Measurements from ENCODE around the gene MRTFB.

Gene MRTFB

GRCh38 chr16:14063618-14064581 is 7.2 kb upstream of the MRTFB start:
- DNase-seq, result no peak

- DNase-seq, result no peak
These were observed 1.3 kb upstream of the MRTFB start for GRCh38 chr16:14069818-14070217.

DNA sequence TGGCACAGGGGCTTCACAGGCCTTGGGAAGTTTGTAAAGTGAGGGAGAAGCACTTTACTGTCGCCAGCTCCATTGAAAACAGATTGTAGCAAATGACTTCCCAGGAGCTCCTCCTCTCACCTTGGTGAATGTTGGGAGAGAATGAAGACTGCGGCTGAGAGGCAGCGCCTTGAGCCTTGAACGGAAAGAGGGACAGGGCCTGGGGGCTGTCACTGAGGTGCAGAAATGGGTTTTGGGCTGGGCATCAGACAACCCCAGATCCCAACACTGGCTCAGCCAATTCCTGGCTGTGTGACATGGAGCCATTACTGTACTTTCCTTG is 603 bp upstream of the MRTFB start:
- DNase-seq, result no peak

DNA sequence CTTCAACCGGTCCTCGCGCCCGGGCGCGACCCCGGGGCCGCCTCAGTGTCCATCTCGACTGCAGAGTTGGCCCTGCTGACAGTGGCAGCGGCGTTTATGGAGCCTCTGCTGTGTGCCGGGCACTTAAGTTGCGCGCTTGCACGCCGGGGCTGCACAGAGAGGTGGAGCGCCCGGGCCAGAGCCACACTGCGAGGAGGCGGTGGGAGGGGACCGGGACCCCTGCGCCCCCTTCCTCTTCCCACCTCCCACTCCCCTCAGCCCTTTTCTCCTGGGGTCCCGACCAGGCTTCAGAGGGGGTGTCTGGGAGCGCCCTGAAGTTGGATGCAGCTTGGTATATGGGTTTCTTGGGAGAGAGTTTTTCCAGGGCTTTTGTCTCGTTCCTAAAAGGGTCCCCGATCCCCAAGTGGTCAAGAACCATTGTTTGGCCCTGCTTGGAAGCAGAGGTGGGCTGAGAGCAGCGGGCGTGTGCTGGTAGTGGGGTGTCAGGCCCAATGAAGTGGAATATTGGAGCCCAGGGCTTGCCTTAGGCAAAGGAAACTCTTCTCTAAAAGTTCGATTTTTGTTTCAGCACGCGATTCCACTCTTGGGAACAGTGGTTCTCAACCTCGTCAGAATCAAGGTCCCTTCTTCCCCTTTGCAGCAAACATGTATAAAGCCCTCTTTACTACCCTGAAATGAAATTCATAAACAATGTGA is 605 bp downstream of the MRTFB start:
- no peak for DNase-seq

DNA sequence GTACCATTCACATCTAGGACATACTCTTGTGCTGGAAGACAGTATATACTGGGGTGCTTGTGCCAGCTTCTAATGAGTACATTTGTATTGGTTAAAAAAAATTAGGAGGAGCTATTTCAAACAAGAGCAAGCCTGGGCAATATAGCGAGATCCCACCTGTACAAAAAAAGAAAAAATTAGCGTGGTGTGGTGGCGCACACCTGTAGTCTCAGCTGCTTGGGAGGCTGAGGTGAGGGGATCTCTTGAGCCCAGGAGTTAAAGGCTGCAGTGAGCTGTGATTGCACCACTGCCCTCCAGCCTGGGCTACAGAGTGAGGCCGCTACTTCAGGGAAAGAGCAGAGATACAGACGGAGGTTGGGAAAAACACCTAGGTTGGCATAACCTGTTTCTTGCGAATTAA is 1.2 kb downstream of the MRTFB start:
- no peak for DNase-seq

- no peak for DNase-seq
These were observed 3.4 kb downstream of the MRTFB start for GRCh38 chr16:14074544-14074943.

DNA sequence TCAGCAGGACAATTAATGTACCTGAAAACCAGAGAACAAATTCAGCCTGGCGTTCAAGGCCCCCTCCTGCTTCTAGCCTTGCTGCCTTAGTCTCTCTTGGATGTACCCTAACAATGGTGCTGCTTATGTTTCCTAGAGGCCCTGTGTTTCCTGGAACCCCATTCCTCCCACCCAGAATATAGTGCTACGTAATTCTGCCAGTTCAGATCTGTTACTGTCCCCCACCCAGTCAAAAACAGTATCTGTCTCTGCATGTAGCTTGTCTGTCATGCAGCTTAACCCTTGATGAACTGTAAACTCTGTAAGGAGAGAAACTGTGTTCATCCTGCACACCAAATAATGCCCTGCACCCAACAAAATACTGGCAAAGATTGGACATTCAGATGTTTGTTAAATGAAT is 6.8 kb downstream of the MRTFB start:
- DNase-seq, result no peak

DNA sequence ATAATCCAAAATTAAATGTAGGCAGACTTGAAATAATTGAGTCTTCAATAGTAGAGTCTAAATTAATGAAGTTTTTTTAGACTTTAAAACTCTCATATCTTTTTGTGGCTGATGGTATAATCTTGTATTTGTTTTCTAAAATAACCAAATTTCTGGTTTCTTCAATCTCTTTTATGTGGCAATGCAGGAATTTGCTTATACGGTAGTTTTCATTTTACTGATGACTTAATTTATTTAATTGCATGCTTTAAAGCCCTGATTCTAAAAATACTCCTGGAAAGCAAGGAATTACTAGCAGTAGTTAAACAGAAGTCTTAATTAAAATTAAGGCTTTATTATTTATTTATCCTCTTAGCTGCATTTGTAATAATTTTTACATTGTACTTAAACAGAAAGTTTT is 15.4 kb downstream of the MRTFB start:
- DNase-seq, result no peak

DNA sequence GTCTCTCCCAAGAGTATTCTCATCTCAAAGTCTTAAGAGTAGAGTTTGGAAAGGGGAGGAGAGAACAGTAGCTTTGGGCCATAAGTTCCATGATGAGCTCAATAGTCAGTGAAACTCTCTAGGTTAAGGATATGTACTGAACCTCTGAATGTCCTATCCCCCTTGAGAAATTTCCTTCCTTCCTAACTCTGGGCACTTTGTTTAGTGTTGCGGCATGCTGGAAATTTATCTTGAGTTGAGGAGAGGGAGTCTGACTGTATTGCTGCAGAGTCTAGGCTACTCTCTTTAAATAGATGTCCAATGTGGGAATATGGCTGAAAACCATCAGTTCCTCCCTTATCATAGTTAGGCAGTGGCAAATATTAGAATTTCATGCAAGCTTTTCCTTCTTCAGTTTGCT is 16.1 kb downstream of the MRTFB start:
- no peak for DNase-seq

- DNase-seq, result no peak
These were observed 16.6 kb downstream of the MRTFB start for GRCh38 chr16:14087590-14088154.

DNA sequence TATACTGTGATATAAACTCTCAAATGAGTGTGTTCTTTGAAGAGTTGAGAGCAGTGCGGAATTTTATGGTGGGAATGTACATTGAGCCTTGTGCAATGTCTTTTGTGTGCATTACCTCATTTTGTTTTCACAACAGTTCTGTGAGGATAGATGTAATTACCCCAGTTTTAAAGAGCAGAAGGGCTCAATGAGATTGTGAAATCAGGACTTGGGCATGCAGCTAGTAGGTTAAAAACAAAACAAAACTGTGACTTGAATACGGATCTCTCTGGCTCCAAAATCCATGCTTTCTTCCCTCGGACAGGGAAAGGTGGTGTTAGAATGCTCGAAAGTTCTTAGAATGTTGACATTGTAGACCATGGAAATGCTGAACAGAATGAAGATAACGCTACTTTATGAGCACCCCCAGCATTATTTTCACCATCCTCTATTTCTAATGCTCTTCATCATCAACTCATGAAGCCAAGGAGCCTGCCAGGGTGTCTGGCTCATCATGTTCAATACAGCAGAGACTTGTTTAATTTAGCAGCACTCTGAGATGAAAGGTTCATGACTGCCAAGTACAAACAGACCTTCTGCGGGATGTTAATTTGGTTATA is 17.1 kb downstream of the MRTFB start:
- DNase-seq, result no peak

GRCh38 chr16:14089283-14089823 is 18.2 kb downstream of the MRTFB start:
- no peak for DNase-seq

GRCh38 chr16:14092561-14092960 is 21.4 kb downstream of the MRTFB start:
- DNase-seq, result no peak

- no peak for DNase-seq
These were observed 24.9 kb downstream of the MRTFB start for GRCh38 chr16:14095883-14096551.

DNA sequence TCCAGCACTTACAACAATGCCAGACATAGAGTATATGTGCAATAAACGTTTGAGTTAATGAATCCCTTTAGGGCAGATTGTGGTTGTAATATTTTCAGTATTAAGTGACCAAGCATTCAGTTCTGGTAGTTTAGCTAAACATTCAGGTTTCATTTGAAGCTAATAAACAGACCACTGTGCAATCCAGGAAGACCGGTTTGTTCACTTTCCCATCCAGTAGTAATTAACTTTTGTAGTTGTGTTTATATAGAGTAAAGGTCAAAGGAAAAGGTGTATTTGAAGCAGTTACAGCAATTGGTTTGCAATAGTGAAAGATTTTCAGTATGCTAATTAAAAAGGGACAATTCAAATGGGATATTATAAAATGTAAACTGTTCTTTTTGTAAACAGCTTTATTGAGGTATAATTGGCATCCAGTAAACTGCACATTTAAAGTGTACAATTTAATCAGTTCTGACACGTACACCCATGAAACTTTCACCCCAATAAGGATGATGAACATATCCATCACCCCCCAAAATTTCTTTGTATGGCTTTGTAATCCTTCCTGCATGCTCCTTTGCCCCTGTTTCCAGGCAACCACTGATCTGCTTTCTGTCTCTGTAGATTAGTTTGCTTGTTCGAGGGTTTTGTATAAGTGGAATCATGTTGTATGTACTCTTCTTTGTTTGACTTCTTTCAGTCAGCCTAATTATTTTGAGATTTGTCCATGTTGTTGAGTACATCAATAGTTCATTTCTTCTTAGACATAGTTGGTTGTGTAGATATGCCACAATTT is 26.3 kb downstream of the MRTFB start:
- no peak for DNase-seq

DNA sequence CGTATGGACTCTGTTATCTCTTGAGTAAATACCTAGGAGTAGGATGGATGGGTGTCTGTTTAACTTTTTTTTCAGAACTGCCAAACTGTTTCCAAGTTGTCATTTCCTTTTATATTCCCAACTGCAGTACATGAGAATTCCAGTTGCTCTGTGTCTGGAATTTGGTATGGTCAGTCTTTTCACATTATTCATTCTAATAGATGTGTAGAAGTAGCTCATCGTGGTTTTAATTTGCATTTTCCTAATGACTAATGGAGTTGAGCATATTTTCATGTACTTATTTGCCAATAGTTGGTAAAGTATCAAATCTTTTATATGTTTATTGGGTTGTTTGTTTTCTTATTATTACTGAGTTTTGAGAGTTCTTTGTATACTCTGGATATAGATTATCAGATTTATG is 27.0 kb downstream of the MRTFB start:
- DNase-seq, result no peak

GRCh38 chr16:14100825-14101224 is 29.7 kb downstream of the MRTFB start:
- no peak for DNase-seq

DNA sequence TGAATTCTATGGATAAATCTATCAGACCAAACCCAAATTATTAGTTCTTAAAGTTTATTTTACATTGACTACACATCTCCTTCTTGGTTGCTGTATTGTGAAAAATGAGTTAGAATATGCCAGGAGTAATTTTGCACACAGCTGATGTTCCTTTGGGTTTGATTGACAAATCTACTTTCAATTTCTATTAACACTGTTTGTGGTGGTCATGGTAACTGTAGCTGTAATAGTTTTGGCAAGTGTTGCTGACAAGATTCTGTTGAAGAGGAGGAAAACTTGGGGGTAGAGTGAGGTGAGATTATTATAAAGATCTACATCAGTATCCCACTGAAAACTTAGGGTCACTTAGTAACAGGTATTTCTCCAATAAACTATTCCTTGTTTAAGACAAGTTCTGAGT is 30.3 kb downstream of the MRTFB start:
- no peak for DNase-seq

- DNase-seq, result no peak
These were observed 32.0 kb downstream of the MRTFB start for GRCh38 chr16:14102925-14103720.

- DNase-seq, result no peak
These were observed 32.9 kb downstream of the MRTFB start for GRCh38 chr16:14104066-14104465.

GRCh38 chr16:14105760-14106375 is 34.7 kb downstream of the MRTFB start:
- DNase-seq, result no peak

Data from cerebellar nuclear complex (tissue), 1 donor.